WTC11 (cell line): Measurements from ENCODE around the gene KSR2. TPM values are rescaled to one million over a fixed set of nuclear protein-coding genes. Genes with fewer than 3 reads are reported as not detected.

ENCODE experiments used
- ATAC-seq: fragments of 200-7000 bp; cut with Tn5 transposase; 2 replicates; pipeline ENCODE4 v1.10.0; 2021; ENCODE audit warnings: mild to moderate bottlenecking, moderate library complexity
- CTCF ChIA-PET: fragments of 300-600 bp; sonication (Branson Sonifier 250); formaldehyde crosslinking; loops from one replicate; lab custom pipeline; 2021; ENCODE audit warnings: antibody characterized with exemption; lab: Charles Lee
- POLR2A ChIA-PET: fragments of 350-600 bp; sonication (Branson Sonifier 250); formaldehyde crosslinking; loops from one replicate; lab custom pipeline; 2021; ENCODE audit warnings: antibody characterized with exemption; lab: Charles Lee
- DNase-seq: peaks from one replicate; pipeline ENCODE4 v3.0.0; 2021; ENCODE audit warnings: low spot score
- H3K27ac Mint-ChIP-seq: 2 replicates; pipeline ENCODE4 v1.8.0; 2021; ENCODE audit warnings: mixed read lengths
- H3K27me3 Mint-ChIP-seq: 2 replicates; pipeline ENCODE4 v1.8.0; 2021; ENCODE audit warnings: low read depth, mild to moderate bottlenecking, moderate library complexity, mixed read lengths
- H3K36me3 Mint-ChIP-seq: 2 replicates; pipeline ENCODE4 v1.8.0; 2021; ENCODE audit warnings: mixed read lengths
- H3K4me1 Mint-ChIP-seq: 2 replicates; pipeline ENCODE4 v1.8.0; 2022; ENCODE audit warnings: mixed read lengths
- H3K4me3 Mint-ChIP-seq: 2 replicates; pipeline ENCODE4 v1.8.0; 2021; ENCODE audit warnings: mild to moderate bottlenecking, moderate library complexity, mixed read lengths
- H3K9me3 Mint-ChIP-seq: 2 replicates; pipeline ENCODE4 v1.8.0; 2021; ENCODE audit warnings: mixed read lengths
- ATF1 ChIP-seq: sonication (generic); formaldehyde crosslinking; IDR thresholded peaks from 2 replicates; pipeline ENCODE4 v1.8.1; 2023; ENCODE audit warnings: mild to moderate bottlenecking, moderate library complexity, missing genetic modification reagents
- E2F5 ChIP-seq: sonication (generic); formaldehyde crosslinking; IDR thresholded peaks from 2 replicates; pipeline ENCODE4 v1.8.1; 2022; ENCODE audit warnings: mild to moderate bottlenecking, moderate library complexity, missing genetic modification reagents
- ERG ChIP-seq: fragments of 250-450 bp; sonication (Bioruptor Pico); IDR thresholded peaks from 2 replicates; pipeline ENCODE4 v1.8.0; 2021; ENCODE audit warnings: mild to moderate bottlenecking
- ETV6 ChIP-seq: sonication (generic); formaldehyde crosslinking; IDR thresholded peaks from 2 replicates; pipeline ENCODE4 v1.8.1; 2022; ENCODE audit warnings: mild to moderate bottlenecking, missing genetic modification reagents
- FOXJ3 ChIP-seq: sonication (generic); formaldehyde crosslinking; IDR thresholded peaks from 2 replicates; pipeline ENCODE4 v1.9.0; 2021; ENCODE audit warnings: missing genetic modification reagents, mild to moderate bottlenecking, borderline replicate concordance
- FOXK1 ChIP-seq: sonication (generic); formaldehyde crosslinking; IDR thresholded peaks from 2 replicates; pipeline ENCODE4 v1.8.0; 2022; ENCODE audit warnings: mild to moderate bottlenecking, moderate library complexity, missing genetic modification reagents
- GABPB1 ChIP-seq: sonication (generic); formaldehyde crosslinking; IDR thresholded peaks from 2 replicates; pipeline ENCODE4 v1.8.1; 2023; ENCODE audit warnings: mild to moderate bottlenecking, missing genetic modification reagents
- GTF2I ChIP-seq: fragments of 250-450 bp; sonication (Bioruptor Pico); conservative IDR thresholded peaks from 2 replicates; pipeline ENCODE4 v1.4.0; 2021; ENCODE audit warnings: mild to moderate bottlenecking
- IRF2 ChIP-seq: sonication (generic); formaldehyde crosslinking; IDR thresholded peaks from 2 replicates; pipeline ENCODE4 v1.8.0; 2022; ENCODE audit warnings: low read depth, missing genetic modification reagents, borderline replicate concordance
- MLX ChIP-seq: sonication (generic); formaldehyde crosslinking; IDR thresholded peaks from 2 replicates; pipeline ENCODE4 v1.8.1; 2023; ENCODE audit warnings: mild to moderate bottlenecking, missing genetic modification reagents, moderate library complexity
- MXD4 ChIP-seq: fragments of 250-450 bp; sonication (Bioruptor Pico); IDR thresholded peaks from 2 replicates; pipeline ENCODE4 v1.8.0; 2021; ENCODE audit warnings: mild to moderate bottlenecking, moderate library complexity, borderline replicate concordance
- MYBL2 ChIP-seq: sonication (generic); formaldehyde crosslinking; IDR thresholded peaks from 2 replicates; pipeline ENCODE4 v1.8.1; 2023; ENCODE audit warnings: mild to moderate bottlenecking, moderate library complexity, missing genetic modification reagents
- NFATC4 ChIP-seq: fragments of 250-450 bp; sonication (Bioruptor Pico); IDR thresholded peaks from 2 replicates; pipeline ENCODE4 v1.9.0; 2021; ENCODE audit warnings: mild to moderate bottlenecking
- NFYB ChIP-seq: sonication (generic); formaldehyde crosslinking; conservative IDR thresholded peaks from 2 replicates; pipeline ENCODE4 v1.8.0; 2022; ENCODE audit warnings: low read depth, missing genetic modification reagents
- SOX15 ChIP-seq: fragments of 250-450 bp; sonication (Bioruptor Pico); IDR thresholded peaks from 2 replicates; pipeline ENCODE4 v1.9.0; 2021; ENCODE audit warnings: mild to moderate bottlenecking
- TCF7 ChIP-seq: sonication (generic); formaldehyde crosslinking; IDR thresholded peaks from 2 replicates; pipeline ENCODE4 v1.8.0; 2022; ENCODE audit warnings: mild to moderate bottlenecking, low read depth, missing genetic modification reagents, moderate library complexity
- ZBTB21 ChIP-seq: sonication (generic); formaldehyde crosslinking; IDR thresholded peaks from 2 replicates; pipeline ENCODE4 v1.8.1; 2023; ENCODE audit warnings: mild to moderate bottlenecking, missing genetic modification reagents, borderline replicate concordance
- ZBTB43 ChIP-seq: sonication (generic); formaldehyde crosslinking; IDR thresholded peaks from 2 replicates; pipeline ENCODE4 v1.8.1; 2023; ENCODE audit warnings: mild to moderate bottlenecking, missing genetic modification reagents
- ZNF671 ChIP-seq: fragments of 250-450 bp; sonication (Bioruptor Pico); IDR thresholded peaks from 2 replicates; pipeline ENCODE4 v1.8.0; 2021; ENCODE audit warnings: mild to moderate bottlenecking
- total RNA-seq: library from RNA; stranded (reverse); gene quantifications from 3 replicates; pipeline ENCODE4 v1.2.3, GENCODE V29; 2021
- TF ChIP-seq, protein P1 (sequence below): sonication (generic); formaldehyde crosslinking; IDR thresholded peaks from 2 replicates; pipeline ENCODE4 v1.8.1; 2023; ENCODE audit warnings: mild to moderate bottlenecking, missing genetic modification reagents, moderate library complexity
- TF ChIP-seq, protein P2 (sequence below): sonication (generic); formaldehyde crosslinking; IDR thresholded peaks from 2 replicates; pipeline ENCODE4 v1.8.0; 2022; ENCODE audit warnings: missing genetic modification reagents
- TF ChIP-seq, protein P3 (sequence below): fragments of 250-450 bp; sonication (Bioruptor Pico); IDR thresholded peaks from 2 replicates; pipeline ENCODE4 v1.9.0; 2021; ENCODE audit warnings: mild to moderate bottlenecking, borderline replicate concordance

The KSR2 gene
- total RNA-seq, 1 experiment from 2014 or later = 2.4 TPM

DNA sequence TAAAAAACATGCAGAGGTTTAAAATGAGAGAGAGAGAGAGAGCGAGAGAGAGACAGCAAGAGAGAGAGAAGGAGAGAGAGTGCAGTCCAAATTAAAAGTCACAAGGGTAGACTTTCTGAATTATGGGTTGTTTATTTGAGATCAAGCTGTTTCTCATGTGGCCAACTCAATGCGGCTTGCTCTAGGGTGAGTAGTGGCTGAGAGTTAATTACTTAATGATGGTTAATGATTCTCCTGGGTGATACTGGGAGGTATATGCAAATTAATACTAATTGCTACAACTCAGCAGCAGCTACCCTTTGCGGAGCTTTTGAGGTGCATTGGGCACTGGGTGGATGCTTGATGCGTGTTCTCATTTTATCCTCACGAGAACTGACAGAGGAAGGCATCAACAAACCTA is 485.3 kb downstream of the KSR2 start (continued):
- TF ChIP-seq ERG (no peak), NFYB (CRISPR knock-in tag) (no peak), MYBL2 (CRISPR knock-in tag) (no peak), ZNF671 (no peak), GTF2I (CRISPR knock-in tag) (no peak), SOX15 (no peak), ZBTB43 (CRISPR knock-in tag) (no peak), FOXK1 (no peak), TCF7 (no peak)
- TF ChIP-seq, protein P1, sequence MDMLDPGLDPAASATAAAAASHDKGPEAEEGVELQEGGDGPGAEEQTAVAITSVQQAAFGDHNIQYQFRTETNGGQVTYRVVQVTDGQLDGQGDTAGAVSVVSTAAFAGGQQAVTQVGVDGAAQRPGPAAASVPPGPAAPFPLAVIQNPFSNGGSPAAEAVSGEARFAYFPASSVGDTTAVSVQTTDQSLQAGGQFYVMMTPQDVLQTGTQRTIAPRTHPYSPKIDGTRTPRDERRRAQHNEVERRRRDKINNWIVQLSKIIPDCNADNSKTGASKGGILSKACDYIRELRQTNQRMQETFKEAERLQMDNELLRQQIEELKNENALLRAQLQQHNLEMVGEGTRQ (CRISPR knock-in tag) = no peak
- TF ChIP-seq, protein P2, sequence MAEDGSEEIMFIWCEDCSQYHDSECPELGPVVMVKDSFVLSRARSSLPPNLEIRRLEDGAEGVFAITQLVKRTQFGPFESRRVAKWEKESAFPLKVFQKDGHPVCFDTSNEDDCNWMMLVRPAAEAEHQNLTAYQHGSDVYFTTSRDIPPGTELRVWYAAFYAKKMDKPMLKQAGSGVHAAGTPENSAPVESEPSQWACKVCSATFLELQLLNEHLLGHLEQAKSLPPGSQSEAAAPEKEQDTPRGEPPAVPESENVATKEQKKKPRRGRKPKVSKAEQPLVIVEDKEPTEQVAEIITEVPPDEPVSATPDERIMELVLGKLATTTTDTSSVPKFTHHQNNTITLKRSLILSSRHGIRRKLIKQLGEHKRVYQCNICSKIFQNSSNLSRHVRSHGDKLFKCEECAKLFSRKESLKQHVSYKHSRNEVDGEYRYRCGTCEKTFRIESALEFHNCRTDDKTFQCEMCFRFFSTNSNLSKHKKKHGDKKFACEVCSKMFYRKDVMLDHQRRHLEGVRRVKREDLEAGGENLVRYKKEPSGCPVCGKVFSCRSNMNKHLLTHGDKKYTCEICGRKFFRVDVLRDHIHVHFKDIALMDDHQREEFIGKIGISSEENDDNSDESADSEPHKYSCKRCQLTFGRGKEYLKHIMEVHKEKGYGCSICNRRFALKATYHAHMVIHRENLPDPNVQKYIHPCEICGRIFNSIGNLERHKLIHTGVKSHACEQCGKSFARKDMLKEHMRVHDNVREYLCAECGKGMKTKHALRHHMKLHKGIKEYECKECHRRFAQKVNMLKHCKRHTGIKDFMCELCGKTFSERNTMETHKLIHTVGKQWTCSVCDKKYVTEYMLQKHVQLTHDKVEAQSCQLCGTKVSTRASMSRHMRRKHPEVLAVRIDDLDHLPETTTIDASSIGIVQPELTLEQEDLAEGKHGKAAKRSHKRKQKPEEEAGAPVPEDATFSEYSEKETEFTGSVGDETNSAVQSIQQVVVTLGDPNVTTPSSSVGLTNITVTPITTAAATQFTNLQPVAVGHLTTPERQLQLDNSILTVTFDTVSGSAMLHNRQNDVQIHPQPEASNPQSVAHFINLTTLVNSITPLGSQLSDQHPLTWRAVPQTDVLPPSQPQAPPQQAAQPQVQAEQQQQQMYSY (CRISPR knock-in tag) = no peak

DNA sequence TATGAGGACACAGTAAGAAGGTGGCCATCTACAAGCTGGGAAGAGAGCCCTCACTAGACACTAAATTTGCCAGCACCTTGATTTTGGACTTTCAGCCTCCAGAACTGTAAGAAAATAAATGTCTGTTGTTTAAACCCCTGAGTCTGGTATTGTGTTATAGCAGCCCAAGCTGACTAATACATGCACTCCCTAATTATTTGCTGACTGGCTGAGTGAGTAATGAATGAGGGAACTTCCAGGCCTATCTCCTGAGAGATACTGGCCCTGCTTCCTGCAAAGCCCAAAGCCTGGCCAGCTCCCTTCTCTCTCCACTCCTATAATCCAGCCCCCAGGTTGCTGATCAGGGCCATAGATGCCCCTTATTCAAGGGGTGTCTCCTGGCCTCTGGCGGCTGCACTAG is 487.3 kb downstream of the KSR2 start:
- CTCF ChIA-PET = no interaction called here
- TF ChIP-seq IRF2 = no peak
- no peak for TF ChIP-seq ERG
- TF ChIP-seq ZBTB21 (CRISPR knock-in tag) = no peak
- TF ChIP-seq, protein P3, sequence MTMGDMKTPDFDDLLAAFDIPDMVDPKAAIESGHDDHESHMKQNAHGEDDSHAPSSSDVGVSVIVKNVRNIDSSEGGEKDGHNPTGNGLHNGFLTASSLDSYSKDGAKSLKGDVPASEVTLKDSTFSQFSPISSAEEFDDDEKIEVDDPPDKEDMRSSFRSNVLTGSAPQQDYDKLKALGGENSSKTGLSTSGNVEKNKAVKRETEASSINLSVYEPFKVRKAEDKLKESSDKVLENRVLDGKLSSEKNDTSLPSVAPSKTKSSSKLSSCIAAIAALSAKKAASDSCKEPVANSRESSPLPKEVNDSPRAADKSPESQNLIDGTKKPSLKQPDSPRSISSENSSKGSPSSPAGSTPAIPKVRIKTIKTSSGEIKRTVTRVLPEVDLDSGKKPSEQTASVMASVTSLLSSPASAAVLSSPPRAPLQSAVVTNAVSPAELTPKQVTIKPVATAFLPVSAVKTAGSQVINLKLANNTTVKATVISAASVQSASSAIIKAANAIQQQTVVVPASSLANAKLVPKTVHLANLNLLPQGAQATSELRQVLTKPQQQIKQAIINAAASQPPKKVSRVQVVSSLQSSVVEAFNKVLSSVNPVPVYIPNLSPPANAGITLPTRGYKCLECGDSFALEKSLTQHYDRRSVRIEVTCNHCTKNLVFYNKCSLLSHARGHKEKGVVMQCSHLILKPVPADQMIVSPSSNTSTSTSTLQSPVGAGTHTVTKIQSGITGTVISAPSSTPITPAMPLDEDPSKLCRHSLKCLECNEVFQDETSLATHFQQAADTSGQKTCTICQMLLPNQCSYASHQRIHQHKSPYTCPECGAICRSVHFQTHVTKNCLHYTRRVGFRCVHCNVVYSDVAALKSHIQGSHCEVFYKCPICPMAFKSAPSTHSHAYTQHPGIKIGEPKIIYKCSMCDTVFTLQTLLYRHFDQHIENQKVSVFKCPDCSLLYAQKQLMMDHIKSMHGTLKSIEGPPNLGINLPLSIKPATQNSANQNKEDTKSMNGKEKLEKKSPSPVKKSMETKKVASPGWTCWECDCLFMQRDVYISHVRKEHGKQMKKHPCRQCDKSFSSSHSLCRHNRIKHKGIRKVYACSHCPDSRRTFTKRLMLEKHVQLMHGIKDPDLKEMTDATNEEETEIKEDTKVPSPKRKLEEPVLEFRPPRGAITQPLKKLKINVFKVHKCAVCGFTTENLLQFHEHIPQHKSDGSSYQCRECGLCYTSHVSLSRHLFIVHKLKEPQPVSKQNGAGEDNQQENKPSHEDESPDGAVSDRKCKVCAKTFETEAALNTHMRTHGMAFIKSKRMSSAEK (CRISPR knock-in tag) = no peak
- no peak for TF ChIP-seq MXD4
- no peak for TF ChIP-seq GABPB1 (CRISPR knock-in tag)
- TF ChIP-seq E2F5 = no peak
- no peak for TF ChIP-seq MLX (CRISPR knock-in tag)
- no peak for TF ChIP-seq FOXJ3 (CRISPR knock-in tag)
- no peak for TF ChIP-seq ATF1
- TF ChIP-seq ZBTB43 (CRISPR knock-in tag) = no peak
- no peak for TF ChIP-seq ETV6 (CRISPR knock-in tag)
- TF ChIP-seq NFATC4 = no peak

More for the DNA sequence above, 487.3 kb downstream of the KSR2 start:
- H3K27me3 Mint-ChIP-seq = no peaks in the 10 kb centered on the region
- H3K4me3 Mint-ChIP-seq = no peak overlapping the region
- ATAC-seq (no peak), DNase-seq (no peak)
- H3K36me3 Mint-ChIP-seq = no peaks in the 10 kb centered on the region
- H3K9me3 Mint-ChIP-seq = no peaks in the 10 kb centered on the region
- 0 out of 2 replicates have a peak, but pooled peaks cover 8% of the 10 kb centered on the region for H3K4me1 Mint-ChIP-seq
- POLR2A ChIA-PET = no interaction called here
- H3K27ac Mint-ChIP-seq = no peak overlapping the region
